ENCODE results near the gene GPX6.

GPX6 gene

GRCh38 chr6:28480253-28480932 lies 35.2 kb downstream of the GPX6 start:
- ChIA-PET CTCF (interaction anchor here (0.6 to 0.7 kb wide), 2 partner anchors 41 to 158 kb away, joined by 3 to 5 read pairs; no protein-coding TSS in a partner anchor), POLR2A (no interaction called here)
- no peak overlapping the region for H3K4me3 ChIP-seq (ENCODE audit: low read depth, low read length)
- no peaks in the 10 kb centered on the region for H3K9me3 ChIP-seq (ENCODE audit: control insufficient read depth, insufficient read depth, low read depth, low read length)
- no peak overlapping the region for H3K27ac ChIP-seq (ENCODE audit: extremely low read depth, low read depth, low read length)
- H3K36me3 ChIP-seq (ENCODE audit: control insufficient read depth in 2 of 2, insufficient read depth in 1 of 2, low read length in 2 of 2), result no peaks in the 10 kb centered on the region
- no peak for TF ChIP-seq INSM2 (tag by site-specific recombination; IDR thresholded peaks at IDR 0.05)
- TF ChIP-seq ZNF692 (tag by site-specific recombination; IDR thresholded peaks at IDR 0.05), result 0 out of 2 replicates have a peak, but pooled peaks have one; percentile 28
- no peaks in the 10 kb centered on the region for H3K4me1 ChIP-seq (ENCODE audit: control insufficient read depth, insufficient read depth, low read length)

- H3K4me3 ChIP-seq (ENCODE audit: low read depth, low read length), result no peak overlapping the region
- H3K36me3 ChIP-seq (ENCODE audit: control insufficient read depth in 2 of 2, insufficient read depth in 1 of 2, low read length in 2 of 2), result no peaks in the 10 kb centered on the region
- no peak overlapping the region for H3K27ac ChIP-seq (ENCODE audit: extremely low read depth, low read depth, low read length)
- TF ChIP-seq ZNF48 (tag by site-specific recombination; IDR thresholded peaks at IDR 0.05) (no peak), ZNF23 (tag by site-specific recombination; IDR thresholded peaks at IDR 0.05; ENCODE audit: borderline replicate concordance) (no peak), ZBTB17 (tag by site-specific recombination; IDR thresholded peaks at IDR 0.05) (no peak), ZNF585B (tag by site-specific recombination; IDR thresholded peaks at IDR 0.05) (no peak), ZNF223 (tag by site-specific recombination; IDR thresholded peaks at IDR 0.05) (no peak), ZNF555 (tag by site-specific recombination; conservative IDR thresholded peaks at IDR 0.05) (no peak), HOXD13 (CRISPR knock-in tag; IDR thresholded peaks at IDR 0.05; ENCODE audit: borderline replicate concordance) (no peak), INSM2 (tag by site-specific recombination; IDR thresholded peaks at IDR 0.05) (no peak), ZNF10 (tag by site-specific recombination; IDR thresholded peaks at IDR 0.05) (no peak), ZNF174 (tag by site-specific recombination; IDR thresholded peaks at IDR 0.05) (no peak), ZNF510 (tag by site-specific recombination; IDR thresholded peaks at IDR 0.05; ENCODE audit: insufficient replicate concordance) (no peak), ZSCAN16 (tag by site-specific recombination; IDR thresholded peaks at IDR 0.05) (no peak), ZNF146 (tag by site-specific recombination; IDR thresholded peaks at IDR 0.05) (no peak), ZNF184 (tag by site-specific recombination; IDR thresholded peaks at IDR 0.05) (no peak)
- POLR2A ChIA-PET, result no interaction called here
- H3K9me3 ChIP-seq (ENCODE audit: control insufficient read depth, insufficient read depth, low read depth, low read length), result no peaks in the 10 kb centered on the region
- CTCF ChIA-PET, result interaction anchor here (1.0 to 1.2 kb wide), 2 partner anchors 8 to 64 kb away, joined by 4 read pairs; no protein-coding TSS in a partner anchor
- H3K4me1 ChIP-seq (ENCODE audit: control insufficient read depth, insufficient read depth, low read length), result no peaks in the 10 kb centered on the region
Measured at GRCh38 chr6:28478518-28478917, 37.1 kb downstream of the GPX6 start.
